Measurements from ENCODE around the gene CAPN5. TPM values are rescaled to one million over a fixed set of nuclear protein-coding genes. Genes with fewer than 3 reads are reported as not detected.

The CAPN5 gene
- total and polyA plus RNA-seq, 2 experiments from 2014 or later, result 10.2 to 32.2 TPM

DNA sequence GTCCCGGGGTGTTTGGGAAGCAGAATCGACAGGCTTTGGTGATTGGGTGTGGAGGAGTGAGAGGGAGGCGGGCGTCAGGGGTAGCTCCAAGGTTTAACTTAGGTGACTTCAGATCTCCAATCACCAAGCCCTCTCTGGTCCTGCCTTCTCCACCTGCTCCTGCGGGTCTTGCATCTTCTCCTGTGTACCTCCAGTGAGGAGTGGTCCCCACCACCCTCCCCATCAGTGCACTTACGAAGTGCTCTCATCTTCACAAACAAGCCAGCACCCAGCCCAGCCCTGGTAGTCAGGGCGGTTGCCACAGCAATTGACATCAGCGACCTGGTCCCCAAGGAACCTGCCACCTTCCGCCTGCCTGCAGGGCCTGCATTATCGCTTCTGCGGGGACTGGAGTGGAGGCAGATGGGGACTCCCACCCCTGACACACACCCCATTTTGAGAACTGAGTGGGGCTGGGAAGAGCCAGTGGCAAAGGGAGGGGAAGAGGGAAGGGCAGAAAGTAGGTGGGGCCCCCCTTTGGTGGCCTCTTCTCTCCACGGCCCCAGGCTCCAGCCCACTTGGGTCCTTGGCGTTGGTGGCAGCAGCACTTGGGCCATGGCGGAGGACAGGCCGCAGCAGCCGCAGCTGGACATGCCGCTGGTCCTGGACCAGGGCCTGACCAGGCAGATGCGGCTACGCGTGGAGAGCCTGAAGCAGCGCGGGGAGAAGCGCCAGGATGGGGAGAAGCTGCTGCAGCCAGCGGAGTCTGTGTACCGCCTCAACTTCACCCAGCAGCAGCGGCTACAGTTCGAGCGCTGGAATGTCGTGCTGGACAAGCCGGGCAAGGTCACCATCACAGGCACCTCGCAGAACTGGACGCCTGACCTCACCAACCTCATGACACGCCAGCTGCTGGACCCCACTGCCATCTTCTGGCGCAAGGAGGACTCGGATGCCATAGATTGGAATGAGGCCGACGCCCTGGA, 35.8 kb downstream of the CAPN5 start, which contains the start of gene OMP:
OMP (plus strand) TSS at position 595 of the 965 bp plus-strand sequence; CDS start at position 595, 0 bp downstream.
- TF ChIP-seq JUNB (IDR thresholded peaks at IDR 0.05; ENCODE audit: unreplicated experiment) (no peak), POLR2AphosphoS5 (IDR thresholded peaks at IDR 0.05; ENCODE audit: low read depth) (no peak), EZH2 (IDR thresholded peaks at IDR 0.05; ENCODE audit: low read depth, unreplicated experiment) (no peak), ZNF114 (CRISPR knock-in tag; IDR thresholded peaks at IDR 0.05) (no peak), CREB1 (CRISPR knock-in tag; IDR thresholded peaks at IDR 0.05; ENCODE audit: low read depth) (no peak), STAT1 (IDR thresholded peaks at IDR 0.05; ENCODE audit: unreplicated experiment) (no peak), NANOG (IDR thresholded peaks at IDR 0.05; ENCODE audit: borderline replicate concordance) (no peak), EZH2phosphoT487 (IDR thresholded peaks at IDR 0.05; ENCODE audit: unreplicated experiment) (no peak), ZNF331 (CRISPR knock-in tag; IDR thresholded peaks at IDR 0.05; ENCODE audit: low read depth) (no peak)
- TF ChIP-seq, protein P1, sequence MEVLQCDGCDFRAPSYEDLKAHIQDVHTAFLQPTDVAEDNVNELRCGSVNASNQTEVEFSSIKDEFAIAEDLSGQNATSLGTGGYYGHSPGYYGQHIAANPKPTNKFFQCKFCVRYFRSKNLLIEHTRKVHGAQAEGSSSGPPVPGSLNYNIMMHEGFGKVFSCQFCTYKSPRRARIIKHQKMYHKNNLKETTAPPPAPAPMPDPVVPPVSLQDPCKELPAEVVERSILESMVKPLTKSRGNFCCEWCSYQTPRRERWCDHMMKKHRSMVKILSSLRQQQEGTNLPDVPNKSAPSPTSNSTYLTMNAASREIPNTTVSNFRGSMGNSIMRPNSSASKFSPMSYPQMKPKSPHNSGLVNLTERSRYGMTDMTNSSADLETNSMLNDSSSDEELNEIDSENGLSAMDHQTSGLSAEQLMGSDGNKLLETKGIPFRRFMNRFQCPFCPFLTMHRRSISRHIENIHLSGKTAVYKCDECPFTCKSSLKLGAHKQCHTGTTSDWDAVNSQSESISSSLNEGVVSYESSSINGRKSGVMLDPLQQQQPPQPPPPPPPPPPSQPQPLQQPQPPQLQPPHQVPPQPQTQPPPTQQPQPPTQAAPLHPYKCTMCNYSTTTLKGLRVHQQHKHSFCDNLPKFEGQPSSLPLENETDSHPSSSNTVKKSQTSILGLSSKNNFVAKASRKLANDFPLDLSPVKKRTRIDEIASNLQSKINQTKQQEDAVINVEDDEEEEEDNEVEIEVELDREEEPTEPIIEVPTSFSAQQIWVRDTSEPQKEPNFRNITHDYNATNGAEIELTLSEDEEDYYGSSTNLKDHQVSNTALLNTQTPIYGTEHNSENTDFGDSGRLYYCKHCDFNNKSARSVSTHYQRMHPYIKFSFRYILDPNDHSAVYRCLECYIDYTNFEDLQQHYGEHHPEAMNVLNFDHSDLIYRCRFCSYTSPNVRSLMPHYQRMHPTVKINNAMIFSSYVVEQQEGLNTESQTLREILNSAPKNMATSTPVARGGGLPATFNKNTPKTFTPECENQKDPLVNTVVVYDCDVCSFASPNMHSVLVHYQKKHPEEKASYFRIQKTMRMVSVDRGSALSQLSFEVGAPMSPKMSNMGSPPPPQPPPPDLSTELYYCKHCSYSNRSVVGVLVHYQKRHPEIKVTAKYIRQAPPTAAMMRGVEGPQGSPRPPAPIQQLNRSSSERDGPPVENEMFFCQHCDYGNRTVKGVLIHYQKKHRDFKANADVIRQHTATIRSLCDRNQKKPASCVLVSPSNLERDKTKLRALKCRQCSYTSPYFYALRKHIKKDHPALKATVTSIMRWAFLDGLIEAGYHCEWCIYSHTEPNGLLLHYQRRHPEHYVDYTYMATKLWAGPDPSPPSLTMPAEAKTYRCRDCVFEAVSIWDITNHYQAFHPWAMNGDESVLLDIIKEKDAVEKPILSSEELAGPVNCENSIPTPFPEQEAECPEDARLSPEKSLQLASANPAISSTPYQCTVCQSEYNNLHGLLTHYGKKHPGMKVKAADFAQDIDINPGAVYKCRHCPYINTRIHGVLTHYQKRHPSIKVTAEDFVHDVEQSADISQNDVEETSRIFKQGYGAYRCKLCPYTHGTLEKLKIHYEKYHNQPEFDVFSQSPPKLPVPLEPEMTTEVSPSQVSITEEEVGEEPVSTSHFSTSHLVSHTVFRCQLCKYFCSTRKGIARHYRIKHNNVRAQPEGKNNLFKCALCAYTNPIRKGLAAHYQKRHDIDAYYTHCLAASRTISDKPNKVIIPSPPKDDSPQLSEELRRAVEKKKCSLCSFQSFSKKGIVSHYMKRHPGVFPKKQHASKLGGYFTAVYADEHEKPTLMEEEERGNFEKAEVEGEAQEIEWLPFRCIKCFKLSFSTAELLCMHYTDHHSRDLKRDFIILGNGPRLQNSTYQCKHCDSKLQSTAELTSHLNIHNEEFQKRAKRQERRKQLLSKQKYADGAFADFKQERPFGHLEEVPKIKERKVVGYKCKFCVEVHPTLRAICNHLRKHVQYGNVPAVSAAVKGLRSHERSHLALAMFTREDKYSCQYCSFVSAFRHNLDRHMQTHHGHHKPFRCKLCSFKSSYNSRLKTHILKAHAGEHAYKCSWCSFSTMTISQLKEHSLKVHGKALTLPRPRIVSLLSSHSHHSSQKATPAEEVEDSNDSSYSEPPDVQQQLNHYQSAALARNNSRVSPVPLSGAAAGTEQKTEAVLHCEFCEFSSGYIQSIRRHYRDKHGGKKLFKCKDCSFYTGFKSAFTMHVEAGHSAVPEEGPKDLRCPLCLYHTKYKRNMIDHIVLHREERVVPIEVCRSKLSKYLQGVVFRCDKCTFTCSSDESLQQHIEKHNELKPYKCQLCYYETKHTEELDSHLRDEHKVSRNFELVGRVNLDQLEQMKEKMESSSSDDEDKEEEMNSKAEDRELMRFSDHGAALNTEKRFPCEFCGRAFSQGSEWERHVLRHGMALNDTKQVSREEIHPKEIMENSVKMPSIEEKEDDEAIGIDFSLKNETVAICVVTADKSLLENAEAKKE (CRISPR knock-in tag; IDR thresholded peaks at IDR 0.05), result no peak
- TF ChIP-seq, protein P2, sequence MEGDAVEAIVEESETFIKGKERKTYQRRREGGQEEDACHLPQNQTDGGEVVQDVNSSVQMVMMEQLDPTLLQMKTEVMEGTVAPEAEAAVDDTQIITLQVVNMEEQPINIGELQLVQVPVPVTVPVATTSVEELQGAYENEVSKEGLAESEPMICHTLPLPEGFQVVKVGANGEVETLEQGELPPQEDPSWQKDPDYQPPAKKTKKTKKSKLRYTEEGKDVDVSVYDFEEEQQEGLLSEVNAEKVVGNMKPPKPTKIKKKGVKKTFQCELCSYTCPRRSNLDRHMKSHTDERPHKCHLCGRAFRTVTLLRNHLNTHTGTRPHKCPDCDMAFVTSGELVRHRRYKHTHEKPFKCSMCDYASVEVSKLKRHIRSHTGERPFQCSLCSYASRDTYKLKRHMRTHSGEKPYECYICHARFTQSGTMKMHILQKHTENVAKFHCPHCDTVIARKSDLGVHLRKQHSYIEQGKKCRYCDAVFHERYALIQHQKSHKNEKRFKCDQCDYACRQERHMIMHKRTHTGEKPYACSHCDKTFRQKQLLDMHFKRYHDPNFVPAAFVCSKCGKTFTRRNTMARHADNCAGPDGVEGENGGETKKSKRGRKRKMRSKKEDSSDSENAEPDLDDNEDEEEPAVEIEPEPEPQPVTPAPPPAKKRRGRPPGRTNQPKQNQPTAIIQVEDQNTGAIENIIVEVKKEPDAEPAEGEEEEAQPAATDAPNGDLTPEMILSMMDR (conservative IDR thresholded peaks at IDR 0.05; ENCODE audit: low read depth in 2 of 2), result no peak
- TF ChIP-seq, protein P3, sequence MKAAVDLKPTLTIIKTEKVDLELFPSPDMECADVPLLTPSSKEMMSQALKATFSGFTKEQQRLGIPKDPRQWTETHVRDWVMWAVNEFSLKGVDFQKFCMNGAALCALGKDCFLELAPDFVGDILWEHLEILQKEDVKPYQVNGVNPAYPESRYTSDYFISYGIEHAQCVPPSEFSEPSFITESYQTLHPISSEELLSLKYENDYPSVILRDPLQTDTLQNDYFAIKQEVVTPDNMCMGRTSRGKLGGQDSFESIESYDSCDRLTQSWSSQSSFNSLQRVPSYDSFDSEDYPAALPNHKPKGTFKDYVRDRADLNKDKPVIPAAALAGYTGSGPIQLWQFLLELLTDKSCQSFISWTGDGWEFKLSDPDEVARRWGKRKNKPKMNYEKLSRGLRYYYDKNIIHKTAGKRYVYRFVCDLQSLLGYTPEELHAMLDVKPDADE (IDR thresholded peaks at IDR 0.05), result no peak
- TF ChIP-seq, protein P4, sequence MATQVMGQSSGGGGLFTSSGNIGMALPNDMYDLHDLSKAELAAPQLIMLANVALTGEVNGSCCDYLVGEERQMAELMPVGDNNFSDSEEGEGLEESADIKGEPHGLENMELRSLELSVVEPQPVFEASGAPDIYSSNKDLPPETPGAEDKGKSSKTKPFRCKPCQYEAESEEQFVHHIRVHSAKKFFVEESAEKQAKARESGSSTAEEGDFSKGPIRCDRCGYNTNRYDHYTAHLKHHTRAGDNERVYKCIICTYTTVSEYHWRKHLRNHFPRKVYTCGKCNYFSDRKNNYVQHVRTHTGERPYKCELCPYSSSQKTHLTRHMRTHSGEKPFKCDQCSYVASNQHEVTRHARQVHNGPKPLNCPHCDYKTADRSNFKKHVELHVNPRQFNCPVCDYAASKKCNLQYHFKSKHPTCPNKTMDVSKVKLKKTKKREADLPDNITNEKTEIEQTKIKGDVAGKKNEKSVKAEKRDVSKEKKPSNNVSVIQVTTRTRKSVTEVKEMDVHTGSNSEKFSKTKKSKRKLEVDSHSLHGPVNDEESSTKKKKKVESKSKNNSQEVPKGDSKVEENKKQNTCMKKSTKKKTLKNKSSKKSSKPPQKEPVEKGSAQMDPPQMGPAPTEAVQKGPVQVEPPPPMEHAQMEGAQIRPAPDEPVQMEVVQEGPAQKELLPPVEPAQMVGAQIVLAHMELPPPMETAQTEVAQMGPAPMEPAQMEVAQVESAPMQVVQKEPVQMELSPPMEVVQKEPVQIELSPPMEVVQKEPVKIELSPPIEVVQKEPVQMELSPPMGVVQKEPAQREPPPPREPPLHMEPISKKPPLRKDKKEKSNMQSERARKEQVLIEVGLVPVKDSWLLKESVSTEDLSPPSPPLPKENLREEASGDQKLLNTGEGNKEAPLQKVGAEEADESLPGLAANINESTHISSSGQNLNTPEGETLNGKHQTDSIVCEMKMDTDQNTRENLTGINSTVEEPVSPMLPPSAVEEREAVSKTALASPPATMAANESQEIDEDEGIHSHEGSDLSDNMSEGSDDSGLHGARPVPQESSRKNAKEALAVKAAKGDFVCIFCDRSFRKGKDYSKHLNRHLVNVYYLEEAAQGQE (IDR thresholded peaks at IDR 0.05; ENCODE audit: unreplicated experiment), result no peak
- Histone ChIP-seq H3K27ac (ENCODE audit: low read depth) (no peak within 1 kb of the TSS), H3K36me3 (ENCODE audit: insufficient read depth) (no peaks in the 10 kb centered on the region), H3K27me3 (ENCODE audit: insufficient read depth) (no peaks in the 10 kb centered on the region), H3K79me2 (replicated peaks; ENCODE audit: insufficient read depth) (no peaks in the 10 kb centered on the region), H3K4me1 (ENCODE audit: insufficient read depth) (no peaks in the 10 kb centered on the region), H2AFZ (no peak within 1 kb of the TSS), H3K4me2 (no peak within 1 kb of the TSS), H3K9me2 (ENCODE audit: insufficient read depth) (0 out of 2 replicates have a peak, but pooled peaks cover 5% of the 10 kb centered on the region), H3F3A (replicated peaks; ENCODE audit: low read depth) (no peaks in the 10 kb centered on the region), H4K20me1 (replicated peaks; ENCODE audit: insufficient read depth) (no peaks in the 10 kb centered on the region), H3K4me3 (no peak within 1 kb of the TSS)
- Mint-ChIP-seq H3K27ac (no peak within 1 kb of the TSS), H3K4me3 (no peak within 1 kb of the TSS), H3K9me3 (peaks cover 17% of the 10 kb centered on the region), H3K4me1 (no peaks in the 10 kb centered on the region; the same call in 2 of the 3 replicates), H3K36me3 (ENCODE audit: low read depth) (peaks cover 13% of the 10 kb centered on the region), H3K27me3 (ENCODE audit: insufficient read depth, low read depth, poor library complexity) (peaks cover 15% of the 10 kb centered on the region)
- DNase-seq (ENCODE audit: low spot score) (no peak), ATAC-seq (no peak)

All from GM23338 (cell line).